Measurements from ENCODE around the gene PCBP2. TPM values are rescaled to one million over a fixed set of nuclear protein-coding genes. Genes with fewer than 3 reads are reported as not detected.
"Not testable (repeated sequence)": the region's sequence is repeated elsewhere in the genome, so short reads cannot be mapped to it uniquely, and the experiment has no call there.

PCBP2 gene
- total RNA-seq: 128 and 133 TPM in 2 replicates

- no peak for FAIRE-seq
- TF ChIP-seq CTCF (IDR thresholded peaks at IDR 0.05; ENCODE audit: insufficient read depth, low read length, severe bottlenecking): peak; percentile 86
- H3K27me3 ChIP-seq (ENCODE audit: control insufficient read depth, insufficient read depth, low read length): no peaks in the 10 kb centered on the region
- H3K4me3 ChIP-seq (ENCODE audit: low read depth, low read length): peak within 1 kb of the TSS; percentile 84
- peak; percentile 97 for DNase-seq (ENCODE audit: low read depth)
- H3K36me3 ChIP-seq (ENCODE audit: control insufficient read depth, insufficient read depth, low read length): peaks cover 16% of the 10 kb centered on the region
These were observed at the start of gene PCBP2 for GRCh38 chr12:53451661-53452158. Gene PCBP2 (plus strand): TSS chr12:53452102. CDS start chr12:53454801, 2,699 bp downstream.

- H3K27me3 ChIP-seq (ENCODE audit: control insufficient read depth, insufficient read depth, low read length); FAIRE-seq; H3K4me3 ChIP-seq (ENCODE audit: low read depth, low read length); H3K36me3 ChIP-seq (ENCODE audit: control insufficient read depth, insufficient read depth, low read length); DNase-seq (ENCODE audit: low read depth): not testable (repeated sequence)
These were observed 49.6 kb upstream of the PCBP2 start for GRCh38 chr12:53402351-53402750.

GRCh38 chr12:53402871-53403270 is 49.0 kb upstream of the PCBP2 start:
- FAIRE-seq (no peak), DNase-seq (ENCODE audit: low read depth) (no peak)
- Histone ChIP-seq H3K4me3 (ENCODE audit: low read depth, low read length) (no peak overlapping the region), H3K27me3 (ENCODE audit: control insufficient read depth, insufficient read depth, low read length) (no peaks in the 10 kb centered on the region), H3K36me3 (ENCODE audit: control insufficient read depth, insufficient read depth, low read length) (peaks cover 3% of the 10 kb centered on the region)
- TF ChIP-seq CTCF (IDR thresholded peaks at IDR 0.05; ENCODE audit: insufficient read depth, low read length, severe bottlenecking): no peak

- no peak overlapping the region for H3K4me3 ChIP-seq (ENCODE audit: low read depth, low read length)
- no peak for TF ChIP-seq CTCF (IDR thresholded peaks at IDR 0.05; ENCODE audit: insufficient read depth, low read length, severe bottlenecking)
- FAIRE-seq (no peak), DNase-seq (ENCODE audit: low read depth) (no peak)
- peaks cover 15% of the 10 kb centered on the region for H3K36me3 ChIP-seq (ENCODE audit: control insufficient read depth, insufficient read depth, low read length)
- no peaks in the 10 kb centered on the region for H3K27me3 ChIP-seq (ENCODE audit: control insufficient read depth, insufficient read depth, low read length)
These were observed 41.0 kb upstream of the PCBP2 start for GRCh38 chr12:53410951-53411350.

- Histone ChIP-seq H3K4me3 (ENCODE audit: low read depth, low read length) (no peak overlapping the region), H3K36me3 (ENCODE audit: control insufficient read depth, insufficient read depth, low read length) (peaks cover 12% of the 10 kb centered on the region), H3K27me3 (ENCODE audit: control insufficient read depth, insufficient read depth, low read length) (no peaks in the 10 kb centered on the region)
- FAIRE-seq: no peak
- TF ChIP-seq CTCF (IDR thresholded peaks at IDR 0.05; ENCODE audit: insufficient read depth, low read length, severe bottlenecking): no peak
- DNase-seq (ENCODE audit: low read depth): no peak
These were observed 38.3 kb upstream of the PCBP2 start for GRCh38 chr12:53413485-53414204.

- FAIRE-seq: no peak
- peaks cover 7% of the 10 kb centered on the region for H3K36me3 ChIP-seq (ENCODE audit: control insufficient read depth, insufficient read depth, low read length)
- TF ChIP-seq CTCF (IDR thresholded peaks at IDR 0.05; ENCODE audit: insufficient read depth, low read length, severe bottlenecking): no peak
- no peak for DNase-seq (ENCODE audit: low read depth)
- H3K27me3 ChIP-seq (ENCODE audit: control insufficient read depth, insufficient read depth, low read length): no peaks in the 10 kb centered on the region
- no peak overlapping the region for H3K4me3 ChIP-seq (ENCODE audit: low read depth, low read length)
These were observed 37.0 kb upstream of the PCBP2 start for GRCh38 chr12:53414756-53415417.

- not testable (repeated sequence) for DNase-seq (ENCODE audit: low read depth); FAIRE-seq
These were observed 36.0 kb upstream of the PCBP2 start for GRCh38 chr12:53415752-53416389.

GRCh38 chr12:53417291-53417816 is 34.5 kb upstream of the PCBP2 start:
- H3K4me3 ChIP-seq (ENCODE audit: low read depth, low read length); H3K36me3 ChIP-seq (ENCODE audit: control insufficient read depth, insufficient read depth, low read length); H3K27me3 ChIP-seq (ENCODE audit: control insufficient read depth, insufficient read depth, low read length); DNase-seq (ENCODE audit: low read depth); FAIRE-seq: not testable (repeated sequence)

More at GRCh38 chr12:53415752-53416389, 36.0 kb upstream of the PCBP2 start:
- not testable (repeated sequence) for H3K27me3 ChIP-seq (ENCODE audit: control insufficient read depth, insufficient read depth, low read length); H3K36me3 ChIP-seq (ENCODE audit: control insufficient read depth, insufficient read depth, low read length); H3K4me3 ChIP-seq (ENCODE audit: low read depth, low read length)

Data from bronchial epithelial cell (primary cell).